H9 (cell line): ENCODE data around the gene CCDC88A. TPM values are rescaled to one million over a fixed set of nuclear protein-coding genes. Genes with fewer than 3 reads are reported as not detected.

ENCODE experiments used
- DNase-seq: peaks from one replicate; pipeline ENCODE4 v3.0.0-alpha.2; 2017
- H2AFZ ChIP-seq: one replicate; pipeline ENCODE4 v1.6.1; 2013; ENCODE audit warnings: mild to moderate bottlenecking, low read length, control low read depth, moderate library complexity
- H2AK5ac ChIP-seq: 2 replicates; pipeline ENCODE4 v1.6.1; 2013; ENCODE audit warnings: low read length, control low read depth, mixed read lengths; ENCODE audit not compliant: insufficient read length
- H2BK120ac ChIP-seq: one replicate; pipeline ENCODE4 v1.6.1; 2013; ENCODE audit warnings: low read depth, mild to moderate bottlenecking, low read length, control low read depth, inconsistent platforms; ENCODE audit not compliant: poor library complexity, severe bottlenecking
- H2BK12ac ChIP-seq: 2 replicates; pipeline ENCODE4 v1.6.1; 2013; ENCODE audit warnings: low read length, control low read depth, mixed read lengths, low read depth; ENCODE audit not compliant: insufficient read length
- H2BK15ac ChIP-seq: 2 replicates; pipeline ENCODE4 v1.6.1; 2013; ENCODE audit warnings: low read depth, low read length, control low read depth
- H2BK20ac ChIP-seq: one replicate; pipeline ENCODE4 v1.6.1; 2013; ENCODE audit warnings: low read depth, mild to moderate bottlenecking, low read length, control low read depth, inconsistent platforms; ENCODE audit not compliant: poor library complexity, severe bottlenecking
- H2BK5ac ChIP-seq: 2 replicates; pipeline ENCODE4 v1.6.1; 2013; ENCODE audit warnings: low read length, control low read depth, mixed read lengths; ENCODE audit not compliant: insufficient read length
- H3K14ac ChIP-seq: 2 replicates; pipeline ENCODE4 v1.6.1; 2013; ENCODE audit warnings: low read length, control low read depth; ENCODE audit not compliant: insufficient read depth
- H3K18ac ChIP-seq: 2 replicates; pipeline ENCODE4 v1.6.1; 2013; ENCODE audit warnings: low read depth, mild to moderate bottlenecking, mixed read lengths, low read length, control low read depth; ENCODE audit not compliant: insufficient read length
- H3K23ac ChIP-seq: 2 replicates; pipeline ENCODE4 v1.6.1; 2013; ENCODE audit warnings: low read length, control low read depth, mixed read lengths, low read depth; ENCODE audit not compliant: insufficient read length
- H3K23me2 ChIP-seq: 2 replicates; pipeline ENCODE4 v1.6.1; 2013; ENCODE audit warnings: low read depth, mild to moderate bottlenecking, mixed read lengths, low read length, control low read depth; ENCODE audit not compliant: insufficient read length, poor library complexity, severe bottlenecking
- H3K27ac ChIP-seq: 2 replicates; pipeline ENCODE4 v1.5.1; 2013; ENCODE audit warnings: low read length, control low read depth, mixed read lengths, low read depth; ENCODE audit not compliant: insufficient read length
- H3K27me3 ChIP-seq: 2 replicates; pipeline ENCODE4 v1.6.1; 2013; ENCODE audit warnings: low read length, control low read depth, inconsistent platforms; ENCODE audit not compliant: insufficient read depth
- H3K4ac ChIP-seq: 2 replicates; pipeline ENCODE4 v1.6.1; 2013; ENCODE audit warnings: low read depth, mild to moderate bottlenecking, control low read depth, inconsistent platforms, low read length, moderate library complexity
- H3K4me1 ChIP-seq: 2 replicates; pipeline ENCODE4 v1.6.1; 2013; ENCODE audit warnings: low read length, control low read depth, inconsistent platforms; ENCODE audit not compliant: insufficient read depth
- H3K4me2 ChIP-seq: 2 replicates; pipeline ENCODE4 v1.6.1; 2013; ENCODE audit warnings: low read length, control low read depth, mixed read lengths; ENCODE audit not compliant: insufficient read length, insufficient read depth
- H3K56ac ChIP-seq: 2 replicates; pipeline ENCODE4 v1.6.1; 2013; ENCODE audit warnings: low read depth, mild to moderate bottlenecking, mixed read lengths, low read length, control low read depth; ENCODE audit not compliant: insufficient read length
- H3K79me1 ChIP-seq: 2 replicates; pipeline ENCODE4 v1.6.1; 2013; ENCODE audit warnings: low read depth, mild to moderate bottlenecking, moderate library complexity, low read length, control low read depth, inconsistent platforms; ENCODE audit not compliant: insufficient read depth, poor library complexity, severe bottlenecking
- H3K79me2 ChIP-seq: 2 replicates; pipeline ENCODE4 v1.6.1; 2013; ENCODE audit warnings: low read length, control low read depth, inconsistent platforms; ENCODE audit not compliant: insufficient read depth
- H3K9ac ChIP-seq: 2 replicates; pipeline ENCODE4 v1.6.1; 2013; ENCODE audit warnings: low read length, control low read depth, mixed read lengths; ENCODE audit not compliant: insufficient read length; ENCODE audit errors: extremely low read depth
- H3K9me3 ChIP-seq: one replicate; pipeline ENCODE4 v1.6.1; 2013; ENCODE audit warnings: low read depth, low read length, inconsistent platforms; ENCODE audit not compliant: control insufficient read depth
- H3T11ph ChIP-seq: one replicate; pipeline ENCODE4 v1.6.1; 2013; ENCODE audit warnings: mild to moderate bottlenecking, low read length, control low read depth, inconsistent platforms
- H4K20me1 ChIP-seq: one replicate; pipeline ENCODE4 v1.6.1; 2013; ENCODE audit not compliant: control insufficient read depth, insufficient read length, insufficient read depth
- H4K5ac ChIP-seq: 2 replicates; pipeline ENCODE4 v1.6.1; 2013; ENCODE audit warnings: low read depth, mild to moderate bottlenecking, mixed read lengths, low read length, control low read depth; ENCODE audit not compliant: insufficient read length
- H4K8ac ChIP-seq: replicated peaks from 2 replicates; pipeline ENCODE4 v1.6.1; 2013; ENCODE audit warnings: low read length, control low read depth, mixed read lengths, low read depth; ENCODE audit not compliant: insufficient read length
- H4K91ac ChIP-seq: 2 replicates; pipeline ENCODE4 v1.6.1; 2013; ENCODE audit warnings: low read depth, mild to moderate bottlenecking, moderate library complexity, mixed read lengths, low read length, control low read depth; ENCODE audit not compliant: insufficient read length
- H3K27ac Mint-ChIP-seq, 3 experiments: 2 replicates in 2 of 3; 3 replicates in 1 of 3; pipeline ENCODE4 v1.8.0; 2020 to 2021; ENCODE audit warnings: mixed read lengths in 3 of 3, mild to moderate bottlenecking in 1 of 3, moderate library complexity in 1 of 3
- H3K27me3 Mint-ChIP-seq: 2 replicates; pipeline ENCODE4 v1.8.0; 2021; ENCODE audit warnings: low read depth, mild to moderate bottlenecking, moderate library complexity, mixed read lengths
- H3K36me3 Mint-ChIP-seq, 3 experiments: 2 replicates in 2 of 3; 3 replicates in 1 of 3; pipeline ENCODE4 v1.8.0; 2020 to 2021; ENCODE audit warnings: low read depth in 3 of 3, mixed read lengths in 3 of 3; ENCODE audit not compliant: insufficient read depth in 1 of 3
- H3K4me1 Mint-ChIP-seq, 2 experiments: 2 replicates each; pipeline ENCODE4 v1.8.0; 2020; ENCODE audit warnings: mixed read lengths in 2 of 2
- H3K4me3 Mint-ChIP-seq, 2 experiments: 2 replicates in 1 of 2; 3 replicates in 1 of 2; pipeline ENCODE4 v1.8.0; 2020 to 2021; ENCODE audit warnings: mild to moderate bottlenecking in 2 of 2, mixed read lengths in 2 of 2, moderate library complexity in 1 of 2
- H3K9me3 Mint-ChIP-seq, 2 experiments: 2 replicates in 1 of 2; 3 replicates in 1 of 2; pipeline ENCODE4 v1.8.0; 2020; ENCODE audit warnings: mild to moderate bottlenecking in 2 of 2, mixed read lengths in 2 of 2, moderate library complexity in 1 of 2
- WGBS: extraction: QIAGEN DNeasy Blood & Tissue Kit; methylation state at CpG from one replicate; pipeline ENCODE4 v1.1.7; 2013; ENCODE audit warnings: missing lambda C conversion rate, low lambda C conversion rate, mixed read lengths; ENCODE audit not compliant: insufficient read length; ENCODE audit errors: extremely low coverage; 5-methylcytosine and 5-hydroxymethylcytosine counted together
- total RNA-seq: library from RNA; stranded (reverse); gene quantifications from 2 replicates; pipeline ENCODE4 v1.2.1, GENCODE V29; 2021
- TF ChIP-seq, protein P1 (sequence below): fragments of 200-600 bp; sonication (generic); conservative IDR thresholded peaks from 3 replicates; pipeline ENCODE4 v1.8.0; 2021; ENCODE audit warnings: antibody characterized with exemption, mild to moderate bottlenecking

CCDC88A gene
- total RNA-seq, 1 experiment from 2014 or later: 91.8 TPM

GRCh38 chr2:55334728-55335127, 84.9 kb downstream of the CCDC88A start:
- no peak overlapping the region; a peak in 1 of 7 replicates for H3K27ac Mint-ChIP-seq
- WGBS: no CpG with 5 or more reads among the region's 2 CpGs

More at GRCh38 chr2:55334728-55335127, 84.9 kb downstream of the CCDC88A start:
- Histone ChIP-seq H3K56ac (no peak overlapping the region), H2BK20ac (no peak overlapping the region), H2AFZ (no peak overlapping the region), H3K4me2 (no peak overlapping the region), H4K5ac (no peak overlapping the region), H3K79me2 (no peaks in the 10 kb centered on the region), H2BK5ac (no peak overlapping the region), H2AK5ac (no peak overlapping the region), H3K27me3 (no peaks in the 10 kb centered on the region), H4K20me1 (no peaks in the 10 kb centered on the region), H3K18ac (no peak overlapping the region), H2BK12ac (no peak overlapping the region), H3K9me3 (no peaks in the 10 kb centered on the region), H3K27ac (no peak overlapping the region), H4K91ac (no peak overlapping the region), H2BK120ac (no peak overlapping the region), H3K23ac (no peak overlapping the region), H4K8ac (no peak overlapping the region), H3K23me2 (no peaks in the 10 kb centered on the region), H3K4me1 (no peaks in the 10 kb centered on the region), H3K14ac (no peak overlapping the region), H3K9ac (no peak overlapping the region), H3K79me1 (no peaks in the 10 kb centered on the region), H3K4ac (no peak overlapping the region), H2BK15ac (no peak overlapping the region), H3T11ph (no peak overlapping the region)
- TF ChIP-seq, protein P1, sequence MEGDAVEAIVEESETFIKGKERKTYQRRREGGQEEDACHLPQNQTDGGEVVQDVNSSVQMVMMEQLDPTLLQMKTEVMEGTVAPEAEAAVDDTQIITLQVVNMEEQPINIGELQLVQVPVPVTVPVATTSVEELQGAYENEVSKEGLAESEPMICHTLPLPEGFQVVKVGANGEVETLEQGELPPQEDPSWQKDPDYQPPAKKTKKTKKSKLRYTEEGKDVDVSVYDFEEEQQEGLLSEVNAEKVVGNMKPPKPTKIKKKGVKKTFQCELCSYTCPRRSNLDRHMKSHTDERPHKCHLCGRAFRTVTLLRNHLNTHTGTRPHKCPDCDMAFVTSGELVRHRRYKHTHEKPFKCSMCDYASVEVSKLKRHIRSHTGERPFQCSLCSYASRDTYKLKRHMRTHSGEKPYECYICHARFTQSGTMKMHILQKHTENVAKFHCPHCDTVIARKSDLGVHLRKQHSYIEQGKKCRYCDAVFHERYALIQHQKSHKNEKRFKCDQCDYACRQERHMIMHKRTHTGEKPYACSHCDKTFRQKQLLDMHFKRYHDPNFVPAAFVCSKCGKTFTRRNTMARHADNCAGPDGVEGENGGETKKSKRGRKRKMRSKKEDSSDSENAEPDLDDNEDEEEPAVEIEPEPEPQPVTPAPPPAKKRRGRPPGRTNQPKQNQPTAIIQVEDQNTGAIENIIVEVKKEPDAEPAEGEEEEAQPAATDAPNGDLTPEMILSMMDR: no peak
- H3K9me3 Mint-ChIP-seq: no peaks in the 10 kb centered on the region
- H3K27me3 Mint-ChIP-seq: no peaks in the 10 kb centered on the region
- H3K4me3 Mint-ChIP-seq: no peak overlapping the region
- no peak for DNase-seq
- H3K4me1 Mint-ChIP-seq: no peaks in the 10 kb centered on the region
- peaks cover 4 to 42% (median 38%) of the 10 kb centered on the region in 3 experiments; a peak in 5 of 7 replicates for H3K36me3 Mint-ChIP-seq
